Muscle layer of duodenum (tissue), 2 donors: Measurements from ENCODE around the gene BCAS4.
A peak's percentile ranks its signal among the peaks of the same experiment; 100 is the strongest.
"Not testable (repeated sequence)": the region's sequence is repeated elsewhere in the genome, so short reads cannot be mapped to it uniquely, and the experiment has no call there.

Source experiments
- H3K27ac ChIP-seq: one replicate; pipeline ENCODE4 v1.7.0; 2013; ENCODE audit warnings: mild to moderate bottlenecking, low read length
- H3K27me3 ChIP-seq: one replicate; pipeline ENCODE4 v1.7.0; 2013; ENCODE audit warnings: low read depth, mild to moderate bottlenecking, control low read depth, low read length
- H3K36me3 ChIP-seq, 2 donors: one replicate each; pipeline ENCODE4 v1.7.0; 2013; ENCODE audit warnings: low read length in 2 of 2, control low read depth in 1 of 2, mild to moderate bottlenecking in 1 of 2; ENCODE audit not compliant: insufficient read depth in 2 of 2, control insufficient read depth in 1 of 2
- H3K4me1 ChIP-seq, 2 donors: one replicate each; pipeline ENCODE4 v1.7.0; 2013; ENCODE audit warnings: low read length in 2 of 2, mild to moderate bottlenecking in 2 of 2, control low read depth in 1 of 2, moderate library complexity in 1 of 2; ENCODE audit not compliant: insufficient read depth in 2 of 2, control insufficient read depth in 1 of 2
- H3K4me3 ChIP-seq, 2 donors: one replicate each; pipeline ENCODE4 v1.7.0; 2013; ENCODE audit warnings: low read length in 2 of 2, low read depth in 1 of 2, mild to moderate bottlenecking in 1 of 2
- H3K9me3 ChIP-seq, 2 donors: one replicate each; pipeline ENCODE4 v1.7.0; 2013; ENCODE audit warnings: low read length in 2 of 2, control low read depth in 1 of 2, mild to moderate bottlenecking in 1 of 2; ENCODE audit not compliant: control insufficient read depth in 1 of 2
- donor health status: healthy.

The BCAS4 gene

GRCh38 chr20:50762045-50762422, 32.8 kb upstream of the BCAS4 start:
- no peaks in the 10 kb centered on the region for H3K4me1 ChIP-seq
- H3K27me3 ChIP-seq: no peaks in the 10 kb centered on the region
- H3K27ac ChIP-seq: no peak overlapping the region
- H3K36me3 ChIP-seq: no peaks in the 10 kb centered on the region
- H3K9me3 ChIP-seq: no peaks in the 10 kb centered on the region
- H3K4me3 ChIP-seq: no peak overlapping the region

DNA sequence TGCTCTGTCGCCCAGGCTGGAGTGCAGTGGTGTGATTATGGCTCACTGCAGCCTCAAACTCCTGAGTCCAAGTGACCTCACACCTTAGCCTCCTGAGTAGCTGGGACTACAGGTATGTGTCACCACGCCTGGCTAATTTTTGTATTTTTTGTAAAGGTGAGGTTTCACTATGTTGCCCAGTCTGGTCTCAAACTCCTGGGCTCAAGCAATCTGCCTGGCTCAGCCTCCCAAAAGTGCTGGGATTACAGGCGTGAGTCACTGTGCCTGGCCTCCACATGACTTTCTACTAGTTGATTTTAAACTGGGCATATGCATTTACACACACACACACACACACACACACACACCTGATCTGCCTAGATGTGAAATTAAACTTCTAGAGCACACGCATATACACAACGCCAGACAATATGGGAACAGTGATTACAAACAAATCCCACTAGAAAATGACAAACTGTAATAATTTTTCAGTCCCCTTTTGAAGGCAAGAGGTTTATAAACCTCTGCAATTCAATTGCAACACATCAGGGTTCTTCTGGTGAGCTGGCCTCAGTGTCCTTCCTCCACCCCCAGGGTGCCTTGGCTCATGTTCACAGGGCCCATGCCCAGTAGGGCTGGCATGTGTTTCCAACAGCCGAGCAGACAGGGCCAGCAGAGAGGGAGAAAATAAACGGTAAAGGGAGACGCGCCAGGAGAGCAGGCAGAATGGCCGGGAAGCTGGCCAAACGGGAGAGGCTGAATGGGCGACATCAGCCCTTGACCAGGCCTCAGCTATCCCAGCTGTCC, 32.2 kb upstream of the BCAS4 start:
- no peaks in the 10 kb centered on the region for H3K36me3 ChIP-seq
- no peak overlapping the region for H3K4me3 ChIP-seq
- H3K4me1 ChIP-seq: no peaks in the 10 kb centered on the region
- H3K9me3 ChIP-seq: no peaks in the 10 kb centered on the region
- H3K27me3 ChIP-seq: no peaks in the 10 kb centered on the region
- peak overlapping the region; percentile 16 for H3K27ac ChIP-seq

- not testable (repeated sequence) for H3K4me1 ChIP-seq, H3K27ac ChIP-seq, H3K9me3 ChIP-seq, H3K4me3 ChIP-seq, H3K36me3 ChIP-seq, H3K27me3 ChIP-seq
Measured at GRCh38 chr20:50763550-50764458, 31.1 kb upstream of the BCAS4 start.

DNA sequence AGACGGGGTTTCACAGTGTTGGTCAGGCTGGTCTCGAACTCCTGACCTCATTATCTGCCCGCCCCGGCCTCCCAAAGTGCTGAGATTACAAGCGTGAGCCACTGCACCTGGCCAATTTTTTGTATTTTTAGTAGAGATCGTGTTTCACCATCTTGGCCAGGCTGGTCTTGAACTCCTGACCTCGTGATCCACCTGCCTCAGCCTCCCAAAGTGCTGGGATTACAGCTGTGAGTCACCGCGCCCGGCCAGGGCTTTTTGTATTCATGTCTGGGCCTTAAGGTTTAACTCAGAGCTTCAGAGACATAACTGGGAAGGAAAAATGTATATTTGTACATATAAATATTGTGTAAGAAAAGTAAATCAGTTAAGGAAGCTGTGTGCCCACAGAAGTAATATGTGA, 29.6 kb upstream of the BCAS4 start:
- not testable (repeated sequence) for H3K9me3 ChIP-seq, H3K27ac ChIP-seq, H3K4me1 ChIP-seq, H3K36me3 ChIP-seq, H3K27me3 ChIP-seq, H3K4me3 ChIP-seq

DNA sequence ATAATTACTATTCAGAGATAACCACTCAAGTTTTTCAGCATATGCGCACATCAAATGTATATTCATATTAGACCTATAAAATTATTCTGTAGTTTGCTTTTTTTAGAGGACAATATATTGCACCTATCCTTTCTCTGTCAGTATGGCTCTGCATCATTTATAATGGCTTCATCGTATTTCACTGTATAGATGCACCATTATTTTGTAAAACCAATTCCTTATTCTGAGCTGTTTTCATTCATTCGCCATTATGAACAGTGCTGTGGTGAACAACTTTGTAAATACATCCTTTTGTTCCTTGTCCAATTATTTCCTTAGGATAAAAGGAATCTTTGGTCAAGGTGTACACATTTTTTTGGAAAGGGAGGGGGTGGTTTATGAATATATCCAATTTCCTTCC, 29.2 kb upstream of the BCAS4 start:
- Histone ChIP-seq H3K4me1 (no peaks in the 10 kb centered on the region), H3K9me3 (no peaks in the 10 kb centered on the region), H3K4me3 (no peak overlapping the region), H3K36me3 (no peaks in the 10 kb centered on the region), H3K27me3 (no peaks in the 10 kb centered on the region), H3K27ac (no peak overlapping the region)

DNA sequence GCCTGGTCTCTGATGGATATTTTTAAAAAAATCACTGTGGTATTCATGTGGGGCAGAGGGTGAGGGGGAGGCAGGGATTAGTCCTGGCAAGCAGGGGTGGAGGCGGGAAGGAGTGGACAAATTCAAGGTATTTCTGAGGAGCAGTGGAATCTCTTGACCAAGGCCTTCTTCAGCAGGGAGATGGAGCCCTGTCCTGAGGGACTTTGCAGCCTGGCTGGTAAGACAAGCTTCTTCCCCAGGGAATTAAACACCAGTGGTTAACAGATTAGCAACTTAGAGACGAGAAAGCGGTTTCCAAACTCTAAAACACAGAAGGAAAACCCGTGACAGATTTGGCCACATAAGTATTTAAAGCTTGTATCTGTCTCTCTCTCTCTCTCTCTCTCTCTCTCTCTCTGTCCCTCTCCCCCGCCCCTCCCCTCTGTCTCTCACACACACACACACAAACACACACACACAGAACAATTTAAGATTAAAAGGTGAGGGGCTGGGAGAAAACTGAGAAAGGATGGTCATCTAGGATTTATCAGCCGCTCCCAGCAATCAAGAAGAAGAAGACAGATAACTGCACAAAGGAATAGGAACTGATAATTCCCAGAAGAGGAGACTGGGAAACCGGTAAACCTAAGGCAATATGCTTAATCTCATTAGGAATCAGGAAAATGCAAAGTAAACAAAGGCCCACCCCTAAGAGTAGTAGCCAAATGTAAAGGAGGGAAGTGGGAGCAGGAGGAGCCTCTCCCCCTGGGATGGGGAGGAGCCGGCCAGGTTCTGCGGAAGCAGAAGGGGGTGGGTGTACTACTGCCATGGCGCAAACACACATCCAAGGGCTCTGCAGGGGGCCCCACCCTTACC, 27.7 kb upstream of the BCAS4 start:
- not testable (repeated sequence) for H3K27ac ChIP-seq, H3K4me1 ChIP-seq, H3K4me3 ChIP-seq, H3K9me3 ChIP-seq, H3K27me3 ChIP-seq, H3K36me3 ChIP-seq

- not testable (repeated sequence) for H3K4me3 ChIP-seq, H3K27ac ChIP-seq, H3K4me1 ChIP-seq, H3K9me3 ChIP-seq, H3K27me3 ChIP-seq, H3K36me3 ChIP-seq
Measured at GRCh38 chr20:50768991-50769390, 25.9 kb upstream of the BCAS4 start.

- not testable (repeated sequence) for H3K4me3 ChIP-seq, H3K36me3 ChIP-seq, H3K9me3 ChIP-seq, H3K4me1 ChIP-seq, H3K27me3 ChIP-seq, H3K27ac ChIP-seq
Measured at GRCh38 chr20:50769551-50770085, 25.2 kb upstream of the BCAS4 start.

DNA sequence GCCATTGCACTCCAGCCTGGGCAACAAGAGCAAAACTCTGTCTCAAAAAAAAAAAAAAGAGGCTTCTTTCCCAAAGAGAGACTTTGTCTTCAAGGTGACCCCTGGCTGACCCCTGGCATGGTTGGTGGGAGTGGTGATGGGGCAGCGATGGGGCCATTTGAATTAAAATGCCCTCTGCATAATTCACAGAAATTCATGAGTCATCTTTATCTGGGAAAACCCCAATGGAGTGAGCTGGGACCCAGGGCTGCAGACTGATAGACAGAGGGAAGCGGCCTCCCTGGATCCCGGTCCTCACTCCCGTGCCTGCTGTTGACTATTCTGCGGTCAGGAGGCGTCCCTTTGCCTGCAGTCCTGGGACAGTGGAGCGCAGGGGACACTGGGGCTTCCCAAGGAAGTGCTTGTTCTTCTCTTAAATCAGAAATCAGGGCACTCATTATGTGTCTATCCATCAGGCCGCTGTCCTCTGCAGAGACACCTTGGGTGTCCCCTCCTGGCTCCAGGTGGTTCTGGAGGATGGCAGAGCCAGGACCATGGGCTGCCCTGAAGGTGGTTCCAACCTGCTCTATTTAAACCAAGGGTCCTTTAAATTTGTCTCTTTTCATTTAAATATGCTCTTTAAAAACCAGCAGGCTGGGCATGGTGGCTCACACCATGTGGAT, 23.3 kb upstream of the BCAS4 start:
- H3K36me3 ChIP-seq, H3K4me1 ChIP-seq, H3K27ac ChIP-seq, H3K4me3 ChIP-seq, H3K27me3 ChIP-seq, H3K9me3 ChIP-seq: not testable (repeated sequence)

DNA sequence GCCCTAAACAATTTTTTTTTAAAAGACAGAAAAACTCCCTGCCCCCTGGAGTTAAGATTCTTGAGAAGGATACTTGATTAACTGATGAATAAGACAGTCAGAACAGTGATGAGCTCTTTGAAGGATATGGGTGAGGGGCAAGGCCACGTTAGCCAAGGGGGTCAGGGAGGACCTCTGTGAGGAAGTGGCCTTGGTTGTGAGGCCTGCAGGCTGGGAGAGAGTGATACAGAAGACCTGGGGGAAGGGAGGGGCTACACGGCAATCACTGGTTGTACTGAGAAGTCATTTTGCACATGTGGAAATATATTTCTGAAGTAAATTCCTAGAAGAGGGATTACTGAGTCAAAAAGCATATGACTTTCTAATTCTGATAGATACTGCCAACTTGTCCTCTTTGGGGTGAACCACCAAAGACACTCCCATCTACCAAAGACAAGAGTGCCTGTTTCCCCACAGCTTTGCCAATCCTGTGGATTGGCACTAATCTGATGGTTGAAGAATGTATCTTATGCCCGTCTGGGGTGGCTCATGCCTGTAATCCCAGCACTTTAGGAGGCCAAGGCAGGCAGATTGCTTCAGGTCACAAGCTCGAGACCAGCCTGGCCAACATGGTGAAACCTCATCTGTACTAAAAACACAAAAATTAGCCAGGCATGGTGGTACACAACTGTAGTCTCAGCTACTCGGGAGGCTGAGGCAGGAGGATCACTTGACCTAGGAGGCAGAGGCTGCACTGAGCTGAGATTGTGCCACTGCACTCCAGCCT, 22.3 kb upstream of the BCAS4 start:
- no peaks in the 10 kb centered on the region for H3K4me1 ChIP-seq
- no peaks in the 10 kb centered on the region for H3K27me3 ChIP-seq
- no peak overlapping the region for H3K27ac ChIP-seq
- no peaks in the 10 kb centered on the region for H3K36me3 ChIP-seq
- H3K4me3 ChIP-seq: no peak overlapping the region
- no peaks in the 10 kb centered on the region for H3K9me3 ChIP-seq
